GM19023 (cell line): ENCODE measurements around the gene TRPV3.

Experiments
- ATAC-seq: cut with Tn5 transposase; IDR thresholded peaks from one replicate; pipeline ENCODE4 v1.9.1; 2021; ENCODE audit warnings: mild to moderate bottlenecking, moderate library complexity; ENCODE audit not compliant: unreplicated experiment

Gene TRPV3

GRCh38 chr17:3547628-3548027 is 10.0 kb downstream of the TRPV3 start:
- ATAC-seq, result no peak

GRCh38 chr17:3546997-3547396 is 10.6 kb downstream of the TRPV3 start:
- no peak for ATAC-seq

GRCh38 chr17:3546521-3546920 is 11.1 kb downstream of the TRPV3 start:
- no peak for ATAC-seq

GRCh38 chr17:3545151-3545550 is 12.5 kb downstream of the TRPV3 start:
- no peak for ATAC-seq

- ATAC-seq, result no peak
These were observed 13.2 kb downstream of the TRPV3 start for GRCh38 chr17:3544365-3544764.

- no peak for ATAC-seq
These were observed 14.2 kb downstream of the TRPV3 start for GRCh38 chr17:3543453-3543852.

GRCh38 chr17:3542410-3543088 is 15.1 kb downstream of the TRPV3 start:
- no peak for ATAC-seq

GRCh38 chr17:3539881-3540540 is 17.6 kb downstream of the TRPV3 start:
- ATAC-seq, result no peak

- ATAC-seq, result no peak
These were observed 20.9 kb downstream of the TRPV3 start for GRCh38 chr17:3536716-3537115.

- ATAC-seq, result no peak
These were observed 22.2 kb downstream of the TRPV3 start for GRCh38 chr17:3535253-3535995.

- no peak for ATAC-seq
These were observed 22.7 kb downstream of the TRPV3 start for GRCh38 chr17:3534881-3535252.

GRCh38 chr17:3533752-3534151 is 23.9 kb downstream of the TRPV3 start:
- ATAC-seq, result no peak

- ATAC-seq, result no peak
These were observed 24.8 kb downstream of the TRPV3 start for GRCh38 chr17:3532859-3533142.

GRCh38 chr17:3532106-3532858 is 25.3 kb downstream of the TRPV3 start:
- no peak for ATAC-seq

- ATAC-seq, result no peak
These were observed 26.1 kb downstream of the TRPV3 start for GRCh38 chr17:3531266-3532101.

- ATAC-seq, result no peak
These were observed 27.5 kb downstream of the TRPV3 start for GRCh38 chr17:3529817-3530741.

- ATAC-seq, result no peak
These were observed 28.6 kb downstream of the TRPV3 start for GRCh38 chr17:3528880-3529511.

- ATAC-seq, result no peak
These were observed 29.2 kb downstream of the TRPV3 start for GRCh38 chr17:3528403-3528851.

GRCh38 chr17:3527896-3528295 is 29.7 kb downstream of the TRPV3 start:
- ATAC-seq, result no peak
